Right renal pelvis (tissue), 4 donors: Measurements from ENCODE around the gene ACAD10. TPM values are rescaled to one million over a fixed set of nuclear protein-coding genes. Genes with fewer than 3 reads are reported as not detected.
A peak's percentile ranks its signal among the peaks of the same experiment; 100 is the strongest.
"Not testable (repeated sequence)": the region's sequence is repeated elsewhere in the genome, so short reads cannot be mapped to it uniquely, and the experiment has no call there.

Source experiments
- DNase-seq, 4 donors: peaks; one replicate each; pipeline ENCODE4 v3.0.0-alpha.2; 2013; ENCODE audit warnings: low read depth in 4 of 4, low spot score in 3 of 4, missing footprints in 1 of 4
- polyA plus RNA-seq, 4 donors: library from polyadenylated mRNA; unstranded; fragments of 120-200 nt; gene quantifications; one replicate each; pipeline ENCODE4 v1.2.1, GENCODE V29; 2013; ENCODE audit not compliant: insufficient read length in 4 of 4

The ACAD10 gene
- 10 to 100 TPM; 34.4 to 36.3 (median 35.4) TPM for polyA plus RNA-seq

- peak; percentile 88 to 92 (median 91) for DNase-seq
These were observed at the start of gene ACAD10, which contains the start of gene BRAP for GRCh38 chr12:111685811-111686573. ACAD10 (plus strand) TSS chr12:111686053; CDS start chr12:111692710, 6,657 bp downstream. BRAP (minus strand) TSS chr12:111685956; CDS start chr12:111685792, 164 bp downstream.

- peak in 3 of 4 donors; percentile 45 to 50 (median 49) for DNase-seq
These were observed 49.5 kb upstream of the ACAD10 start for GRCh38 chr12:111636209-111636945.

- no peak for DNase-seq
These were observed 47.3 kb upstream of the ACAD10 start for GRCh38 chr12:111638556-111638955.

GRCh38 chr12:111640506-111640905 is 45.3 kb upstream of the ACAD10 start:
- no peak for DNase-seq

GRCh38 chr12:111642681-111643426 is 43.0 kb upstream of the ACAD10 start:
- DNase-seq, result no peak

- DNase-seq, result no peak
These were observed 42.4 kb upstream of the ACAD10 start for GRCh38 chr12:111643427-111643826.

GRCh38 chr12:111645433-111645832 is 40.4 kb upstream of the ACAD10 start:
- DNase-seq, result no peak

GRCh38 chr12:111650912-111651311 is 34.9 kb upstream of the ACAD10 start:
- DNase-seq, result no peak

GRCh38 chr12:111652530-111652929 is 33.3 kb upstream of the ACAD10 start:
- DNase-seq, result not testable (repeated sequence)

- no peak for DNase-seq
These were observed 32.3 kb upstream of the ACAD10 start for GRCh38 chr12:111653596-111653995.

GRCh38 chr12:111655356-111655755 is 30.5 kb upstream of the ACAD10 start:
- no peak for DNase-seq

GRCh38 chr12:111656016-111656415 is 29.8 kb upstream of the ACAD10 start:
- DNase-seq, result no peak

GRCh38 chr12:111664499-111664898 is 21.4 kb upstream of the ACAD10 start:
- no peak for DNase-seq

- DNase-seq, result no peak
These were observed 20.6 kb upstream of the ACAD10 start for GRCh38 chr12:111664961-111665865.

- DNase-seq, result no peak
These were observed 13.0 kb upstream of the ACAD10 start for GRCh38 chr12:111672822-111673381.

- no peak for DNase-seq
These were observed 12.3 kb upstream of the ACAD10 start for GRCh38 chr12:111673503-111673902.

GRCh38 chr12:111677186-111677585 is 8.7 kb upstream of the ACAD10 start:
- no peak for DNase-seq

- DNase-seq, result not testable (repeated sequence)
These were observed 1.2 kb upstream of the ACAD10 start for GRCh38 chr12:111684485-111685198.

- DNase-seq, result no peak
These were observed 487 bp upstream of the ACAD10 start for GRCh38 chr12:111685322-111685810.
